ENCODE measurements around the gene BRMS1L.
A peak's percentile ranks its signal among the peaks of the same experiment; 100 is the strongest.

Gene BRMS1L

GRCh38 chr14:35825968-35826217, 245 bp upstream of the BRMS1L start:
- H4K20me1 ChIP-seq (ENCODE audit: insufficient read depth, low read length), result no peaks in the 10 kb centered on the region
- H3K4me1 ChIP-seq (ENCODE audit: insufficient read depth, low read length, severe bottlenecking), result peaks cover 18% of the 10 kb centered on the region
- H3K36me3 ChIP-seq (ENCODE audit: insufficient read depth, low read length), result no peaks in the 10 kb centered on the region
- H2AFZ ChIP-seq (ENCODE audit: low read length), result peak overlapping the region; percentile 94
- H3K79me2 ChIP-seq (ENCODE audit: insufficient read depth, low read length), result no peaks in the 10 kb centered on the region
- H3K27me3 ChIP-seq (ENCODE audit: insufficient read depth, low read length), result no peaks in the 10 kb centered on the region
- no peaks in the 10 kb centered on the region for H3F3A ChIP-seq (ENCODE audit: insufficient read depth, low read length)
- no peaks in the 10 kb centered on the region for H3K9me2 ChIP-seq (ENCODE audit: low read depth, low read length)
- no peak overlapping the region for H3K27ac ChIP-seq (ENCODE audit: low read depth, low read length, poor library complexity, severe bottlenecking)
- H3K9ac ChIP-seq (ENCODE audit: low read length), result peak overlapping the region; percentile 64
- H3K4me2 ChIP-seq (ENCODE audit: low read length), result peak overlapping the region; percentile 81
- TF ChIP-seq CTCF (IDR thresholded peaks at IDR 0.05; ENCODE audit: low read length) (no peak), EZH2 (IDR thresholded peaks at IDR 0.05; ENCODE audit: borderline replicate concordance, low read length) (no peak)
- no peaks in the 10 kb centered on the region for H3K9me3 ChIP-seq (ENCODE audit: low read length)
- H3K4me3 ChIP-seq (ENCODE audit: low read depth, low read length, poor library complexity, severe bottlenecking), result peak overlapping the region; percentile 79

- Histone ChIP-seq H3K9me3 (ENCODE audit: low read length) (no peaks in the 10 kb centered on the region), H3K79me2 (ENCODE audit: insufficient read depth, low read length) (no peaks in the 10 kb centered on the region), H2AFZ (ENCODE audit: low read length) (no peak overlapping the region), H3K4me3 (ENCODE audit: low read depth, low read length, poor library complexity, severe bottlenecking) (peak overlapping the region; percentile 79), H3K4me2 (ENCODE audit: low read length) (peak overlapping the region; percentile 73), H3K9me2 (ENCODE audit: low read depth, low read length) (no peaks in the 10 kb centered on the region), H3F3A (ENCODE audit: insufficient read depth, low read length) (no peaks in the 10 kb centered on the region), H3K27ac (ENCODE audit: low read depth, low read length, poor library complexity, severe bottlenecking) (no peak overlapping the region), H4K20me1 (ENCODE audit: insufficient read depth, low read length) (no peaks in the 10 kb centered on the region), H3K36me3 (ENCODE audit: insufficient read depth, low read length) (peaks cover 7% of the 10 kb centered on the region; the same call in 1 of the 2 replicates), H3K9ac (ENCODE audit: low read length) (peak overlapping the region; percentile 78), H3K4me1 (ENCODE audit: insufficient read depth, low read length, severe bottlenecking) (peaks cover 18% of the 10 kb centered on the region), H3K27me3 (ENCODE audit: insufficient read depth, low read length) (no peaks in the 10 kb centered on the region)
- TF ChIP-seq EZH2 (IDR thresholded peaks at IDR 0.05; ENCODE audit: borderline replicate concordance, low read length) (no peak), CTCF (IDR thresholded peaks at IDR 0.05; ENCODE audit: low read length) (no peak)
These were observed 846 bp downstream of the BRMS1L start for GRCh38 chr14:35826952-35827416.

GRCh38 chr14:35827678-35828472, 1.7 kb downstream of the BRMS1L start:
- no peak overlapping the region for H2AFZ ChIP-seq (ENCODE audit: low read length)
- no peaks in the 10 kb centered on the region for H3K9me2 ChIP-seq (ENCODE audit: low read depth, low read length)
- H3K36me3 ChIP-seq (ENCODE audit: insufficient read depth, low read length), result peaks cover 7% of the 10 kb centered on the region
- H3K27ac ChIP-seq (ENCODE audit: low read depth, low read length, poor library complexity, severe bottlenecking), result no peak overlapping the region
- no peaks in the 10 kb centered on the region for H3K27me3 ChIP-seq (ENCODE audit: insufficient read depth, low read length)
- H3K4me2 ChIP-seq (ENCODE audit: low read length), result peak overlapping the region; percentile 73
- no peaks in the 10 kb centered on the region for H3K9me3 ChIP-seq (ENCODE audit: low read length)
- H3K4me3 ChIP-seq (ENCODE audit: low read depth, low read length, poor library complexity, severe bottlenecking), result peak overlapping the region; percentile 79
- no peaks in the 10 kb centered on the region for H3F3A ChIP-seq (ENCODE audit: insufficient read depth, low read length)
- peaks cover 22% of the 10 kb centered on the region for H3K4me1 ChIP-seq (ENCODE audit: insufficient read depth, low read length, severe bottlenecking)
- H3K9ac ChIP-seq (ENCODE audit: low read length), result peak overlapping the region; percentile 78; the same call in 1 of the 2 replicates
- no peaks in the 10 kb centered on the region for H3K79me2 ChIP-seq (ENCODE audit: insufficient read depth, low read length)
- H4K20me1 ChIP-seq (ENCODE audit: insufficient read depth, low read length), result no peaks in the 10 kb centered on the region
- no peak for TF ChIP-seq CTCF (IDR thresholded peaks at IDR 0.05; ENCODE audit: low read length)
- TF ChIP-seq EZH2 (IDR thresholded peaks at IDR 0.05; ENCODE audit: borderline replicate concordance, low read length), result no peak
